ENCODE results near the gene SPC24. TPM values are rescaled to one million over a fixed set of nuclear protein-coding genes. Genes with fewer than 3 reads are reported as not detected.

SPC24 gene
- total and polyA plus RNA-seq, 9 of the 15 experiments (the other 6 are each of a cell fraction or from before 2014, with no cell fraction given), result 18.2 to 154 (median 60.9) TPM

DNA sequence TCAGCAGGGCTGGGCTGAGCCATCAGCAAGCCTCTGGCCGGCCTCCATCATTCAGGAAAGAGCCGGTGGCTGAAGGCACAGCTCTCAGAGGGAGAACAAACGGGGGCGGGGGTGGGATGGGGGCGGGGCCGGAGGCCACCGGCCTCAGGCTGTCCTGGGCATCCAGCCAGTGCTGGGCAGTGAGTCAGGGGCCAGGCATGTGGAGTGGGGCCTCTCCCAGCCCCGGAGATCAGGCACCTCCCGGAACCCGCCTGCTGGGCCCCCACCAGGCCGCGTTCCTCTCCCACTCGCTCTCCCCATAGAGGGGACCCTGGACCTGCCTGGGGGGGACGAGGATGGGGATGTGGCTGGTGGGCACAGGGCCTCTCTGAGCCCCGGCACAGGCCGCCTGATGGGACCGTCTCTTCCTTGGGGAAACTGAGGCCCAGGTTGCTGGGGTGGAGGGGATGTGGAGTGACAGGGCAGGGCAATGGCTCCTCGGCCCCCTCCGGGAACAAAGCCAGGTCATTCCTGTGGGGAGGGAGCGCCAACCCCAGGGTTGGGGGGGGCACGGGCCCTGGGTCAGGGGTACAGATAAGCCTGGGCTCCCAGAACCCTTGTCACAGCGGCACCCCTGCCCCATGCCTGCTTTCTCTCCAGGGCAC is 12.9 kb downstream of the SPC24 start (continued):
- TF ChIP-seq ELF2 (CRISPR knock-in tag; IDR thresholded peaks at IDR 0.05) (no peak), HINFP (tag; conservative IDR thresholded peaks at IDR 0.05; ENCODE audit: low read depth) (no peak), TEAD4 (IDR thresholded peaks at IDR 0.05; ENCODE audit: low read length) (peak; percentile 67), TEAD4 (CRISPR knock-in tag; IDR thresholded peaks at IDR 0.05; ENCODE audit: borderline replicate concordance) (no peak), ZBTB5 (IDR thresholded peaks at IDR 0.05) (no peak), SREBF2 (CRISPR knock-in tag; IDR thresholded peaks at IDR 0.05) (no peak), ZNF707 (CRISPR knock-in tag; conservative IDR thresholded peaks at IDR 0.05) (no peak), GABPA (tag; conservative IDR thresholded peaks at IDR 0.05; ENCODE audit: low read depth) (no peak), CBX5 (IDR thresholded peaks at IDR 0.05; ENCODE audit: borderline replicate concordance, low read depth) (no peak), LEF1 (IDR thresholded peaks at IDR 0.05) (no peak), FOSL1 (tag; conservative IDR thresholded peaks at IDR 0.05) (peak; percentile 89), CHCHD3 (CRISPR knock-in tag; IDR thresholded peaks at IDR 0.05) (no peak), ETV6 (IDR thresholded peaks at IDR 0.05; ENCODE audit: borderline replicate concordance in 1 of 2, low read depth in 2 of 2, low read length in 1 of 2) (0 out of 4 replicates have a peak, but pooled peaks of 1 of the 2 experiments have one; percentile 25), ETV6 (CRISPR knock-in tag; IDR thresholded peaks at IDR 0.05; ENCODE audit: borderline replicate concordance) (no peak), DMBX1 (CRISPR knock-in tag; IDR thresholded peaks at IDR 0.05; ENCODE audit: borderline replicate concordance) (no peak), HIVEP1 (CRISPR knock-in tag; IDR thresholded peaks at IDR 0.05) (0 out of 2 replicates have a peak, but pooled peaks have one; percentile 30), ATF4 (CRISPR knock-in tag; IDR thresholded peaks at IDR 0.05) (no peak), PCBP2 (IDR thresholded peaks at IDR 0.05; ENCODE audit: low read depth, low read length, poor library complexity, severe bottlenecking) (no peak)
- TF ChIP-seq, protein P1, sequence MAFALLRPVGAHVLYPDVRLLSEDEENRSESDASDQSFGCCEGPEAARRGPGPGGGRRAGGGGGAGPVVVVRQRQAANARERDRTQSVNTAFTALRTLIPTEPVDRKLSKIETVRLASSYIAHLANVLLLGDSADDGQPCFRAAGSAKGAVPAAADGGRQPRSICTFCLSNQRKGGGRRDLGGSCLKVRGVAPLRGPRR (CRISPR knock-in tag; IDR thresholded peaks at IDR 0.05), result no peak
- TF ChIP-seq, protein P2, sequence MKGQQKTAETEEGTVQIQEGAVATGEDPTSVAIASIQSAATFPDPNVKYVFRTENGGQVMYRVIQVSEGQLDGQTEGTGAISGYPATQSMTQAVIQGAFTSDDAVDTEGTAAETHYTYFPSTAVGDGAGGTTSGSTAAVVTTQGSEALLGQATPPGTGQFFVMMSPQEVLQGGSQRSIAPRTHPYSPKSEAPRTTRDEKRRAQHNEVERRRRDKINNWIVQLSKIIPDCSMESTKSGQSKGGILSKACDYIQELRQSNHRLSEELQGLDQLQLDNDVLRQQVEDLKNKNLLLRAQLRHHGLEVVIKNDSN (CRISPR knock-in tag; IDR thresholded peaks at IDR 0.05), result no peak
- TF ChIP-seq, protein P3, sequence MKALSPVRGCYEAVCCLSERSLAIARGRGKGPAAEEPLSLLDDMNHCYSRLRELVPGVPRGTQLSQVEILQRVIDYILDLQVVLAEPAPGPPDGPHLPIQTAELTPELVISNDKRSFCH (CRISPR knock-in tag; IDR thresholded peaks at IDR 0.05), result no peak
- TF ChIP-seq, protein P3 (tag; IDR thresholded peaks at IDR 0.05), result no peak
